ENCODE results near the gene DES.

The DES gene

DNA sequence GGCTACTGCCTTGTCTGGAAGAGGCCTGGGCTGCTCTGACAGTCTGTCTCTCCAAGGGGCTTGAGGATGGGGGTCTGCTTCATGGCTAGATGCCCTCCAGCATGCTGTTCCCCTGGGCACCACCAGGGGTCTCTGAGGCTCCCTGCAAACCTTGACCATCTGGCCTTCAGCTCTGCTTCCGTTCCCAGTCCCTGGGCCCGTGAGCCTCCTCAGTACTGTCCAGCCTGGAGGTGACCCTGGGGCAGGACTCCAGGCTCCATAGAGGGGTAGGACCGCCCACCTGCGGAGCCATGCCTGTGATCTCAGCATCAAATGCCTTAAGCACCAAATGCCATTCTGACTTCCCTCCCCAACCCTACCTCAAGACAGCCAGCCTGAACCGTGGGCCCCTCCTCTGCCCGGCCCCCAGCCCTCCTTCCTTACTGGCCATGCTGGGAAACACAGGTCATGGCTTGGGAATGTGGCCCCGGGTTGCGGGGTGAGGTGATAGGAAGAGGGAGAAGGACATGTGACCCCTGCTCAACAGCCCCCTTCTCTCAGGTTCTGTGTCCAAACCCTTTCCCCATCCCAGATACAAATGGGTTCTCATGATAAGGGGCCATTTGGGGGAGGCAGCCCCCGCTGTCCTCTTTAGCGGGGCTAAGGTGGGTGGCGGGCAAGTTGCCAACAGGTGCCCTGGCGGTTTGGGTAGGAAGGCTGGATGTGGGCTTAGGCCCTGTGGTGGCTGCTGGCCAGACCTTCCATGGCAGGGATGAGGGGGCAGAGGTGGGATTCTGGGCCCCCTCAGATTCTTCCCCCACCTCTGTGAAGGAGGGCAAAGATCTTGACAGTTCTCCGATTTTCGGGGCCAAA, 41.5 kb downstream of the DES start:
- no peak for DNase-seq (ENCODE audit: low read depth)

GRCh38 chr2:219460424-219460926, 42.3 kb downstream of the DES start:
- DNase-seq (ENCODE audit: low read depth), result no peak
- TF ChIP-seq CTCF (IDR thresholded peaks at IDR 0.05; ENCODE audit: control insufficient read depth, insufficient read depth, low read depth, low read length, missing control alignments), result no peak
- no peak overlapping the region for H3K4me3 ChIP-seq (ENCODE audit: control insufficient read depth, low read depth, low read length)

More for the DNA sequence above, 41.5 kb downstream of the DES start:
- H3K4me3 ChIP-seq (ENCODE audit: control insufficient read depth, low read depth, low read length), result no peak overlapping the region
- TF ChIP-seq CTCF (IDR thresholded peaks at IDR 0.05; ENCODE audit: control insufficient read depth, insufficient read depth, low read depth, low read length, missing control alignments), result peak; percentile 94

DNA sequence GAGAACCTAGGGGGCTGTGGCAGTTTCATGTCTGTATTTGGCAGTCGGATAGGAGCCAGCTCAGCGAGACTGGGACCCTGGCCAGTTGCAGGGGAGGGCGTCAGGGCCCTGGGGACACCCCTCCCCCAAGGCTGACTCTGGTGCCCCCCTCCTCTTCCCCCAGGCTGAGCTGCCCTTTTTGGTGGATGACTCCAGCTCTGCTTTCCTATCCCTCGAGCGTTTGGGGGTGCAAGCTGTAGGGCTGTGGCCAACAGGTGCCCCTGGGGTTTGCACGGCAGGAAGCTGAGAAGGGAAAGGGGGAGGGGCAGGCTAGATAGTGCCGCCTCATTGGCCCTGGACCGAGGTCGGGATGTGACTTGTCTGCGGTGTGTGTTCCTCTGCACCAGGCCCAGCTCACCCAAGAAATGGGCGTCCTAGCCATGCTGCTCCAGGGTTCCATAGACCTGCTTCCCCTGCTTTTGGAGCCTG, 42.9 kb downstream of the DES start:
- DNase-seq (ENCODE audit: low read depth), result no peak
- TF ChIP-seq CTCF (IDR thresholded peaks at IDR 0.05; ENCODE audit: control insufficient read depth, insufficient read depth, low read depth, low read length, missing control alignments), result no peak
- H3K4me3 ChIP-seq (ENCODE audit: control insufficient read depth, low read depth, low read length), result no peak overlapping the region

GRCh38 chr2:219461669-219462068, 43.5 kb downstream of the DES start:
- TF ChIP-seq CTCF (IDR thresholded peaks at IDR 0.05; ENCODE audit: control insufficient read depth, insufficient read depth, low read depth, low read length, missing control alignments), result no peak
- no peak for DNase-seq (ENCODE audit: low read depth)
- H3K4me3 ChIP-seq (ENCODE audit: control insufficient read depth, low read depth, low read length), result no peak overlapping the region

GRCh38 chr2:219462349-219462748, 44.2 kb downstream of the DES start:
- DNase-seq (ENCODE audit: low read depth), result no peak
- no peak for TF ChIP-seq CTCF (IDR thresholded peaks at IDR 0.05; ENCODE audit: control insufficient read depth, insufficient read depth, low read depth, low read length, missing control alignments)

GRCh38 chr2:219464286-219465032, 46.3 kb downstream of the DES start:
- no peak for DNase-seq (ENCODE audit: low read depth)
- no peak for TF ChIP-seq CTCF (IDR thresholded peaks at IDR 0.05; ENCODE audit: control insufficient read depth, insufficient read depth, low read depth, low read length, missing control alignments)
- no peak overlapping the region for H3K4me3 ChIP-seq (ENCODE audit: control insufficient read depth, low read depth, low read length)

More at GRCh38 chr2:219462349-219462748, 44.2 kb downstream of the DES start:
- no peak overlapping the region for H3K4me3 ChIP-seq (ENCODE audit: control insufficient read depth, low read depth, low read length)

Measured in AG09309 (cell line).